HCEC 1CT (cell line): ENCODE measurements around the gene ARHGEF18.
"Not testable (repeated sequence)": the region's sequence is repeated elsewhere in the genome, so short reads cannot be mapped to it uniquely, and the experiment has no call there.

Experiments
- DNase-seq: peaks from one replicate; pipeline ENCODE4 v3.0.0-alpha.2; 2017

ARHGEF18 gene

GRCh38 chr19:7348587-7349230, at the start of gene ARHGEF18:
Gene ARHGEF18 (plus strand): TSS chr19:7348937. CDS start chr19:7362891, 13,954 bp downstream.
- DNase-seq: no peak

- DNase-seq: no peak
Observed at GRCh38 chr19:7301525-7301924, 47.2 kb upstream of the ARHGEF18 start.

- no peak for DNase-seq
Observed at GRCh38 chr19:7303470-7303869, 45.3 kb upstream of the ARHGEF18 start.

- no peak for DNase-seq
Observed at GRCh38 chr19:7304200-7304599, 44.5 kb upstream of the ARHGEF18 start.

GRCh38 chr19:7307590-7308218, 41.0 kb upstream of the ARHGEF18 start:
- DNase-seq: no peak

- not testable (repeated sequence) for DNase-seq
Observed at GRCh38 chr19:7308327-7308726, 40.4 kb upstream of the ARHGEF18 start.

GRCh38 chr19:7311911-7312310, 36.8 kb upstream of the ARHGEF18 start:
- no peak for DNase-seq

- no peak for DNase-seq
Observed at GRCh38 chr19:7312816-7313215, 35.9 kb upstream of the ARHGEF18 start.

GRCh38 chr19:7318176-7318575, 30.6 kb upstream of the ARHGEF18 start:
- DNase-seq: no peak

- DNase-seq: no peak
Observed at GRCh38 chr19:7326105-7326877, 22.4 kb upstream of the ARHGEF18 start.

- DNase-seq: no peak
Observed at GRCh38 chr19:7327802-7328201, 20.9 kb upstream of the ARHGEF18 start.

GRCh38 chr19:7328647-7329046, 20.1 kb upstream of the ARHGEF18 start:
- no peak for DNase-seq

GRCh38 chr19:7331446-7331845, 17.3 kb upstream of the ARHGEF18 start:
- no peak for DNase-seq

GRCh38 chr19:7333198-7334118, 15.3 kb upstream of the ARHGEF18 start:
- DNase-seq: no peak

GRCh38 chr19:7336321-7336973, 12.3 kb upstream of the ARHGEF18 start:
- no peak for DNase-seq

GRCh38 chr19:7337380-7338194, 11.2 kb upstream of the ARHGEF18 start:
- DNase-seq: no peak

- DNase-seq: peak; percentile 47
Observed at GRCh38 chr19:7340959-7341837, 7.5 kb upstream of the ARHGEF18 start.

GRCh38 chr19:7342143-7342542, 6.6 kb upstream of the ARHGEF18 start:
- DNase-seq: no peak

GRCh38 chr19:7346488-7346971, 2.2 kb upstream of the ARHGEF18 start:
- DNase-seq: no peak

- DNase-seq: not testable (repeated sequence)
Observed at GRCh38 chr19:7346997-7347396, 1.7 kb upstream of the ARHGEF18 start.
